NCI-H69 (cell line): Measurements from ENCODE around the gene RB1.
"Not testable (repeated sequence)": the region's sequence is repeated elsewhere in the genome, so short reads cannot be mapped to it uniquely, and the experiment has no call there.

ENCODE experiments used
- DNase-seq: peaks from one replicate; lab custom pipeline; 2025; lab: John Stamatoyannopoulos, UW

The RB1 gene

DNA sequence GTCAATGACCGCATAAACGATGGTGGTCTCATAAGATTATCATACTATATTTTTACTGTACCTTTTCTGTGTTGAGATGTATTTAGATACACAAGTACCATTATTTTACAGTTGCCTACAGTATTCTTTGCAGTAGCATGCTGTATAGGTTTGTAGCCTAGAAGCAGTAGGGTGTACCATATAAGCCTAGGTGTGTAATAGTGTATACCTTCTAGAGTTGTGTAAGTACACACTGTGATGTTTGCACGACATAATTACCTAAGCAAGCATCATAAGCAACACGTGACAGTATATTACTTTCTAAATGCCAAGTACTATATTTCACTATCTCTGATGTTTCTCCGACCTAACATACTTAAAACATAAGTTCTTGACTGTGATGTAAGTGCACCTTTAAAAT, 106.6 kb downstream of the RB1 start:
- DNase-seq, result no peak

DNA sequence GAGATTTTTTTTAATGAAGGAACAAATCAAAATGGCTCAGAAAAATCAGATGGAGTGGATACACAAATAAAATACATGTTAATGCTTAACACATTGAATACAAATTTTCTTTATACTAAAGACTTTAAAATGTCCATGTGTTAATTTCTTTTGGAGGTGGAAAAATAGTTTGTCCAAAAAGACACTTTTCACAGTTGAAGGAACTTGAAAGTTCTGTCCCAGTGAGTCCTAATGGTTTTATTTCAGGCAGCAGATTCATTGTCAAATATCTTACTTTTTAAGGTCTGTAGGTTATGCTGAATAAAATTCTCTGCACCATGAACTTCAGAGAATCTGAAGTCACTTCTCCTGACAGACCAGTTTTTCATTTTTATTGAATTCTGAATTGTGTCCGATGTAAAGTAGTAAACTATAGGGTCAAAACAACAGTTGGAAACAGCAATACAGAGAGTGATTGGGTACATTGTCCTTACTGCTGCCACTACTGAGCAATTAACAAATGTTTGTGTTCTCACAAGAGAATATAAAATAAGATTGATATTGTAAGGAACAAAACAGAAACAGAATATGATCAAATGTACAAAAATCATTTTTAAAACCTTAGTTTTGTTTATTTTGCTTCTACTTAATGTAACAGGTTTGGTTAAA, 107.7 kb downstream of the RB1 start:
- no peak for DNase-seq

DNA sequence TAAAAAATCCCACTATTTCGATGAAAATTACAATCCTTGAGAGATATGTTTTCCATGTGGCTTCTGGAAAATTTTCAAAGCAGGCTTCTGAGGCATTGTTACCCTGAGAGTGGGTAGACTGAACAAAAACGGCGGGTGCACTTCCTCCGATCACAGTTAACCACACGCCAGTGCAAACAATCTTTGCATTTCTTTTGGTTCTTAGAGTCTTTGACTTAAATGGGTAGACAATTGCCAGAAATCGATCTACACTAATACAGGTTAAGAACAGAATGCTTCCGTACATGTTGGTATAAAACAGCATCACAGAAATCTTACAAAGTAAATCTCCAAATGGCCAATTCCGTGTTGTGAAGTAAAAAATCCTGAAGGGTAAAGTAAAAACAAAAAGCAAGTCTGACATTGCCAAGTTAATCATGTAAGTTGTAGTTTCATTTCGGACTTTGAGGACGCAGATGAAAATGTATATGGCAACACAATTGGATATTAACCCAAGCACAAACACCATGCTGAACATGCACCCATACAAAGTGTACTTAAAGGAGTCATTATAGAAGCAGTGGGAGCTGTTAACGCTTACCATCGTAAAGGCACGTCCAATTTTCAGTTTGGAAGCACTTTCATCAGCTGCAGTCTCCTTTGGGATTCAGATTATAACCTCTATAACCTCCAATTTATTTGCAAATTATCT, 108.4 kb downstream of the RB1 start:
- DNase-seq, result no peak

- peak; percentile 59 for DNase-seq
Observed at GRCh38 chr13:48412881-48413351, 109.4 kb downstream of the RB1 start, which contains the start of gene LPAR6. Gene LPAR6 (minus strand): TSS chr13:48413113. CDS start chr13:48412423, 690 bp downstream.

- DNase-seq, result no peak
Observed at GRCh38 chr13:48414501-48414900, 111.0 kb downstream of the RB1 start.

DNA sequence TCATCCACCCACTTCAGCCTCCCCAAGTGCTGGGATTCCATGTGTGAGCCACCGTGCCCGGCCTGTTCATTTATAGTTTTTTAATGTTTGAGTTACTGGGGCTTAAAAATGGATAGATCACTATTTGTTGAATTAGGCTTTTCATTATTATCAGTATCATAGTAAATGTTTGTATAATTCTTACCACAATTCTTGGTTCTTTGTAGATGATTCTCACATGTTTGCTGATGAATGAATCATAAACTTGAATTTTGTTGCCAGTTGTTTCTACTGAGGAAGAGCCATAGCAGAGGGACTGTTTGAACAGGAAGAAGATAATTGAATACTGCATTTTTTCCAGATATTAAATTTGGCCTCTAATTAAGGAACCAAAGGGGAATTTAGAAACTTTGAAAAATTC, 112.0 kb downstream of the RB1 start:
- DNase-seq, result no peak

GRCh38 chr13:48422003-48422402, 118.5 kb downstream of the RB1 start:
- not testable (repeated sequence) for DNase-seq

DNA sequence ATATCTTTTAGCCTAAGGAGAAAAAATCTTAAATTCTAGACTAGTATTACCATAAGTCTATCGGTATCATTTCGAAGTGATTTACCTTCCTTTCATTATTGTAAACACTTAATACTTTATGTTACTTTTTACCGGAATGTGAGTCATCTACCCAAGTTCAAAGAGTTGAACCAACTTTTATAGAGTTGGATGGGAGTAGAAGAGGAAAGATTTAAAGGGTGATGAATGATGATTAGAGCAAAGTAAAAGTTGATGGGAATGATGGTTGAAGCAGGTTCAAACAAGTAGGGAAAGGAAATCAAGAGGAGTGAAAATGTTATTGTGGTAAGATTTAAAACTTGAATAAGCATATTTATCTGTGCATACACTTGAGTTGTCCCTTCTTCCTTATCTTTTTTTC, 120.7 kb downstream of the RB1 start:
- DNase-seq, result no peak

DNA sequence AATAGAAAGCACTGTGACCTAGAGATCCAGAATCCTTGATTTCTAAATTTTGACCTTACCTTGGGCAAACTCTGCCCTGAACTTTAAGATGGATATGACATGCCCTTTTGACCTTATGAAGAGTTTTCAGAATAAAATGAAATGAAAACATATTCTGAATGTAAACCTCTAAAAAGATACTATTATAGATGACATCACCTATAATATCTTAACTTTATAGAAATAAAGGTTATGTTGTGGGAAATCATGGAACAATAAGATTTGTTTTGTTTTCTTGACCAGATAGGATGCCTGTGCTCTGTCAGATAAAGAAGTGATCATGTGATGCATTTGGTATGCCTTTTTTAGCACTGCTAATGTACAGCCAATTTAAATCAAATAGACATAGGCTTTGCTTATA, 122.5 kb downstream of the RB1 start:
- no peak for DNase-seq

DNA sequence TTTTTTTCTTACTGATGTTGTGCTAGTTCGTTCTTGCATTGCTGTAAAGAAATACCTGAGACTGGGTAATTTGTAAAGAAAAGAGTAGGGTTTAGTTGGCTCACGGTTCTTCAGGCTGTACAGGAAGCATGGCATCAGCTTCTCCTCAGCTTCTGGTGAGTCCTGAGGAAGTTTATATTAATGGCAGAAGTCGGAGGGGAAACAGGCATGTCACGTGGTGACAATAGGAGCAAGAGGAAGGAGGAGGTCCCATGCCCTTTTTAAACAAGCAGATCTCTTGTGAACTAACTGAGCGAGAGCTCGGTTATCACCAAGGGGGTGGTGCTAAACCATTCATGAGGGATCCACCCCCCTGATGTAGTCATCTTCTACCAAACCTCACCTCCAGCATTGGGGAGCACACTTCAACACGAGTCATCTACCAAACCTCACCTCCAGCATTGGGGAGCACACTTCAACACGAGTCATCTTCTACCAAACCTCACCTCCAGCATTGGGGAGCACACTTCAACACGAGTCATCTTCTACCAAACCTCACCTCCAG, 123.3 kb downstream of the RB1 start:
- DNase-seq, result not testable (repeated sequence)

- no peak for DNase-seq
Observed at GRCh38 chr13:48429036-48429435, 125.5 kb downstream of the RB1 start.

- no peak for DNase-seq
Observed at GRCh38 chr13:48429886-48430285, 126.3 kb downstream of the RB1 start.

DNA sequence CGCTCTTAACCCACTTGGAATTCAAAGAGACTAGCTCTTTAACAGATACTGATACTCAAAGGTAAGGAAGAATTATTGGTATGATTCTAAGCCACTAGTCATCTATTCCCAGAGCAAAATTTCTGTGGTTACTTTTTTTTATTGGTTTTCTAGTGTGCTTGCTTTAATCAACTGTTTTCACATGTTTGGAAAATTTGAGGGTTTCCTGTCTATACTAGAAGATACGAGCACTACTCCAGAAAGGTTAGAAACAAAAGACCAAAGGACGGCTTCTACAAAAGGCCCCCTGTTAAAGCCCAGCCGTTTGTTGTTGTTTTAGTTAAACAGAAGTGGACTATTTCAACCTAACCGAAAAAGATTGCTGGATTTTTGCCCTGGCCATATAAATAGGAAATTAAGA, 127.9 kb downstream of the RB1 start:
- DNase-seq, result no peak

DNA sequence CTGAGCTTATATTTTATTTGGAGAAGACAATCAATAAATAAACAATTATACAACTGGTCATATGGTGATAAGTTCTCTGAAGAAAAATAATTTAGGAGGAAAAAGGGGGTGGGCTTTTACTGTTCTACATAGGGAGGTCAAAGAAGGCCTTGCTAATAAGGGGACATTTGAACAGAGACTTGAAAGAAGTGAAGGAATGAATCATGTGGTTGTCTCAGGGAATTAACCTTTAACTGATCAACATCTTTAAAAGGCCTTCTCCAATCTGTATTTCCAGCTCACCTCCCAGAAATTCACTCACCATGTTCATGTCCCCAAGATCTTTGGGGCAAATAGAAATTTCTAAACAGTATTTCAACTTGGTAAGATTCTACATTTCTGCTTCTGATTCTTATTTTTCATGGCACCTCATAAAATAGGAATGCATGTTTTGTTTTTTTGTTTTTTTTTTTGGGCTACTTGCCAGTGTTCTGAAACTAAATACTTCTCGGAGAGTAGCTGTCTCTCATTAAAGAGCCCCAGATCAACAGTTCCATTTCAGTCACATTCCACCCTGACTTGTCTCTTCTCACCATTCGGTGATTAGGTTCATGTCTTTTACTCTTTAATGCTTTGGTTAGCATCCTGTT, 128.6 kb downstream of the RB1 start:
- no peak for DNase-seq

GRCh38 chr13:48434200-48434599, 130.6 kb downstream of the RB1 start:
- no peak for DNase-seq

DNA sequence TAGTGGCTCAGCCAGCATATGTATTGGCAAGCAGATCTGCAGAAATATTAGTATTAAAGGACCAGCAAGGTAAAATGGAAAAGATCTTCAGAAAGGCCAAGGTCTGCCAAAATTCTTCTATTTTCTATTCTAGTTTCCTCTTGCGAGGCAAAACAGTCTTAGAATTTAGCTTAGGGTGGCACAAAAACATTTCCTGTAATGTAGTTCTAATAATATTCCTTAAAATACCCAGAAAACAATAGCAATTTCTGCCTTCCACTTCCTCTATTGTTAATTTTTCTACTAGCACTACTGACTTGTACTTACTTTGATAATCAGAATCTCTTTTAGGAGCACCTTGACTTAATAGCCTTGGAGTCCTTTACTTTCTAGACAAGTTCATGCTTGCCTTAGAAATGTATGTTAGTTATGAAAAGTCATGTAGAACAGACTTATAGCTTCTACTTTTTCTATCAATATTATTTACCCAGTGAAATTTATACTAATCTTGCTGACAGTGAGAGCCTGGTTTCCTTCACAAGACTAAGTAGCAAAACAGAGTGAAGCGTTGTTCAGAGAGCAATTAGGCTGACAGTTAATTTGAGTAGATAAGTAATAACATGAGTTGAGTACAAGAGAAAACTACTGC, 133.2 kb downstream of the RB1 start:
- DNase-seq, result no peak

DNA sequence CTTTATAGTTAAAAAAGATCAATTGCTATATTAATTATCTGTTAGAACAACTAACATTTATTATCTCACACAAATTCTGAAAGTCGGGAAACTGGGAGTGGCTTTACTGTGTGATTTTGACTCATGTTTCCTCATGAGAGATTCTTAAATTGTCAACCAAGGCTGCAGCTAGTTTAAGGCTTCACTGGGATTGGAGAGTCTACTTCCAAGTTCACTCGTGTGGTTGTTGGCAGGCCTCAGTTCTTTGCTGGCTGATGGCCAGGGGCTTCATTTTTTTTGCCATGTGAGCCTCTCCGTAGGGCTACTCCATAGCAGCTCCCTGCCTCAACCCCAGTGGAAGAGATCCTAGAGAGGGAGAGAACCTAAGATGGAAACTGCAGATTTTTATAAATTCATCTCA, 133.8 kb downstream of the RB1 start:
- peak; percentile 0 for DNase-seq

GRCh38 chr13:48443442-48444208, 140.1 kb downstream of the RB1 start:
- DNase-seq, result no peak

- no peak for DNase-seq
Observed at GRCh38 chr13:48446464-48446863, 142.9 kb downstream of the RB1 start.

DNA sequence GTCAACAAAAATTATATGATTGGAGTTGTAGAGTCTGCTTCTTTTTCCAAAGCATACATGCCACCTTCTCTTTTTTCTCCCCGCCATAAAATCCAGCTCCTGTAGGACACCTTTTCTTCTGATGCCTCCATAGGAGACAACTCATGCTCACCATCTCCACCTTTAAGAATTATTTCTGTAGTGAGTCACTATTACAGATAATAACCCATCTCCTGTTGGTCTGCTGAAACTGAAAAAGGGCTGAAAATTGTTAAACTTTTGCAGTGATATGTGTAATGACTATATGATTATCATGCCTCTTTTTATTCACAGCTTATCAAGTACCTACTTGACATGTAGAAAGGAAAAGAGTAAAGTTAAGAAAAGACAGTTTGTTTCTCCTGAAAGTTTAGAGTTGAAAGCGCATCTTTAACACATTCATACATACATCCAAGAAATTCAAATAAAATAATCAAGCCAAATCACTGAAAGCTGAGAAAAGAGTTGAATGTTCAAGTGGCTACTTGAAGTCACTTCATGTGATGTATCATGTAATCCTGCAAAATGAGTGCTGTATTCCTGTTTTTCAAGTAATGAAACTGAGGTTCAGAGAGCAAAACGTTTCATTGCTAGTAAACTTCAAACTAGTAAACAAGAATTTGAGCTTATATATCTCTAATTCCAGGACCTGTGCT, 144.9 kb downstream of the RB1 start:
- DNase-seq, result no peak

- DNase-seq, result no peak
Observed at GRCh38 chr13:48448959-48449614, 145.5 kb downstream of the RB1 start.
